Small intestine (tissue), 7 donors: ENCODE data around the gene TMEM259. TPM values are rescaled to one million over a fixed set of nuclear protein-coding genes. Genes with fewer than 3 reads are reported as not detected.

Experiments used
- DNase-seq, 2 donors: peaks; one replicate each; pipeline versions ENCODE4 v3.0.0 to v3.0.0-alpha.2; 2013
- FAIRE-seq: peaks from 2 replicates; lab custom pipeline; 2012; peaks lifted over from hg19 to GRCh38; lab: Jason Lieb, UNC
- H3K27ac ChIP-seq, 3 donors: one replicate each; pipeline ENCODE4 v1.5.1; 2013; ENCODE audit warnings: low read length in 2 of 3, mild to moderate bottlenecking in 2 of 3, control low read depth in 1 of 3, inconsistent platforms in 1 of 3, low read depth in 1 of 3, moderate library complexity in 1 of 3
- H3K27me3 ChIP-seq, 3 donors: one replicate each; pipeline ENCODE4 v1.6.1; 2013; ENCODE audit warnings: low read length in 3 of 3, inconsistent platforms in 1 of 3; ENCODE audit not compliant: control insufficient read depth in 3 of 3, insufficient read depth in 3 of 3
- H3K36me3 ChIP-seq, 3 donors: one replicate each; pipeline ENCODE4 v1.6.1; 2013; ENCODE audit warnings: low read length in 3 of 3, inconsistent platforms in 1 of 3, low read depth in 1 of 3, mild to moderate bottlenecking in 1 of 3, moderate library complexity in 1 of 3; ENCODE audit not compliant: control insufficient read depth in 3 of 3, insufficient read depth in 2 of 3
- H3K4me1 ChIP-seq, 3 donors: one replicate each; pipeline ENCODE4 v1.6.1; 2013; ENCODE audit warnings: low read length in 2 of 3, inconsistent platforms in 1 of 3, low read depth in 1 of 3, mild to moderate bottlenecking in 1 of 3, moderate library complexity in 1 of 3; ENCODE audit not compliant: control insufficient read depth in 3 of 3, insufficient read depth in 2 of 3
- H3K4me3 ChIP-seq, 3 donors: one replicate each; pipeline ENCODE4 v1.5.1; 2013; ENCODE audit warnings: low read length in 3 of 3, control low read depth in 1 of 3, inconsistent platforms in 1 of 3, low read depth in 1 of 3, mild to moderate bottlenecking in 1 of 3, moderate library complexity in 1 of 3
- H3K9me3 ChIP-seq, 2 donors: one replicate each; pipeline ENCODE4 v1.6.1; 2013; ENCODE audit warnings: low read depth in 1 of 2, low read length in 1 of 2; ENCODE audit not compliant: control insufficient read depth in 2 of 2, insufficient read depth in 1 of 2
- WGBS, 3 donors: extraction: QIAGEN DNeasy Blood & Tissue Kit; methylation state at CpG; one replicate each; pipeline ENCODE4 v1.1.7; 2013; 5-methylcytosine and 5-hydroxymethylcytosine counted together
- polyA plus RNA-seq, 4 donors: library from polyadenylated mRNA; stranded (reverse) in 3 of 4; unstranded in 1 of 4; fragments of 200-250 nt in 3 of 4; fragments of 120-200 nt in 1 of 4; gene quantifications; one replicate each; pipeline versions ENCODE4 v1.2.1 to v1.2.3, GENCODE V29; 2013
- donor health status: healthy with polysubstance abuse.
- donor health status: control.
- donor health status: control.
- donor health status: Bipolar disorder and iron deficiency.
- donor health status: healthy.

The TMEM259 gene
- polyA plus RNA-seq, 4 donors, result 123 to 313 (median 186) TPM

DNA sequence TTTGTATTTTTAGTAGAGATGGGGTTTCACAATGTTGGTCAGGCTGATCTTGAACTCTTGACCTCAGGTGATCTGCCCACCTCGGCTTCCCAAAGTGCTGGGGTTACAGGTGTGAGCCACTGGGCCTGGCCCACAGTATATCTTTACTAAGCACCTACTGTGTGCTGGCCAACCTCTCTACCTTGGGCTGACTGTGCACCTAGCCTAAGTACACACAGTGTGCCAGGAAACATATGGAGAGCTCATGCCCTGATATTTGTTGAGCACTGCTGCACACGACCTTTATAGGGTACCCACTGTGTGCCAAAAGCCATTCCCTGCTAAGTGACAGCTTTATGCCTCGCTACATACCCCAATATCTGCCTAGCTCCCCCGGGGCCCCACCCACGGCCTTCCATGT is 39.8 kb upstream of the TMEM259 start:
- H3K27ac ChIP-seq, result no peak overlapping the region
- H3K4me1 ChIP-seq, result peaks cover 0 to 15% (median 0%) of the 10 kb centered on the region in 3 donors
- DNase-seq (no peak), FAIRE-seq (no peak)
- peaks cover 0 to 5% (median 0%) of the 10 kb centered on the region in 3 donors for H3K36me3 ChIP-seq
- H3K4me3 ChIP-seq, result no peak overlapping the region
- 64 to 80% (median 76%) methylated on average over 5 of the region's 5 CpGs for WGBS, 3 donors
- peaks cover 0 to 24% (median 0%) of the 10 kb centered on the region in 3 donors for H3K27me3 ChIP-seq
- H3K9me3 ChIP-seq, result peaks cover 0 to 49% of the 10 kb centered on the region in 2 donors

DNA sequence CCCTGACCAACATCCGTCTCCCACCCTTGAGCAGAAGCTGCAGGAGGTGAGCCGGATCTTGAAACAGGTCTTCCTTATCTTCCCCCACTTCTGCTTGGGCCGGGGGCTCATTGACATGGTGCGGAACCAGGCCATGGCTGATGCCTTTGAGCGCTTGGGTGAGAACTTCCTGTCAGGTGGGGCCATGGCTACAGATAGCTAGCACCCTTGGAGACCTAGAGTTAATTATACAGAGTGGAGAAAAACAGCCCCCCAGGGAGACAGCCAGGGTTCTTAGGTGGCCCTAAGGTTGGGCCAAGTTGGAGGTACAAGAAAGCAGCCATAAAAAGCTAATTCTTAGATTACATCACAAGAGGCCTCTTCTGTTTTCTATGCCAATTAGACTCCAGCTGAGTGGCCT is 37.2 kb upstream of the TMEM259 start:
- Histone ChIP-seq H3K27me3 (no peaks in the 10 kb centered on the region), H3K4me3 (no peak overlapping the region), H3K9me3 (peaks cover 0 to 54% of the 10 kb centered on the region in 2 donors), H3K36me3 (peaks cover 0 to 5% (median 0%) of the 10 kb centered on the region in 3 donors), H3K4me1 (no peaks in the 10 kb centered on the region), H3K27ac (no peak overlapping the region)
- WGBS, 3 donors, result 89 to 93% (median 91%) methylated on average over 5 of the region's 5 CpGs
- DNase-seq (no peak), FAIRE-seq (no peak)

DNA sequence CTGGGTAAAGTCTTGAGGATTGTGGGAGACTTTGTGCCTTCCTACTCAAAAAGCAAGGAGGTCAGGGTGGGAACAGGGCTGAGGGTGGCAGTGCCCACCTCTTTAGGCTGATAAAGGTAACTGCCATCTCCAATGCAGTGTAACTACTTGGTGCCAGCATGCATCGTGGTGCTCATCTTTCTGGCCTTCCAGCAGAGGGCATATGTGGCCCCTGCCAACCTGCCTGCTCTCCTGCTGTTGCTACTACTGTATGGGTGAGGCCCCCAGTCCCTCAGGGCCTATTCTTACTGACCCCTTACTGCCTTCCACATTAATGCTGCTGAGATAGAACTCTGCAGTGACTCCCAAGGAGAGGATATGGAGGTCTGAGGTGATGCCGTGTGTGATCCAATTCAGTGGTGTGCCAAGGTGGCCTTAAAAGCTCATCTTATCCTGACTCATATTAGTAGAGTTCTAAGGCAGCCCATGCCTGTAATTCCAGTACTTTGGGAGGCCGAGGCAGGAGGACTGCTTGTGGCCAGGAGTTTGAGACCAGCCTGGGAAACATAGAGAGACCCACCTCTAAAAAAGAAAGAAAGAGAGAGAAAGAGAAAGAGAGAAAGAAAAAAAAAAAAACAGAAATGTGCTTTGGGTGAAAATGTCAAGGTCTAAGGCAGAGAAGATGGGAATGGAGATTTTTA is 36.4 kb upstream of the TMEM259 start:
- Histone ChIP-seq H3K9me3 (peaks cover 0 to 52% of the 10 kb centered on the region in 2 donors), H3K36me3 (peaks cover 0 to 5% (median 0%) of the 10 kb centered on the region in 3 donors), H3K4me3 (no peak overlapping the region), H3K27ac (no peak overlapping the region), H3K27me3 (no peaks in the 10 kb centered on the region), H3K4me1 (no peaks in the 10 kb centered on the region)
- FAIRE-seq, result no peak
- DNase-seq, result peak; percentile 61
- WGBS, 3 donors, result 28 to 45% (median 38%) methylated on average over 3 of the region's 3 CpGs

DNA sequence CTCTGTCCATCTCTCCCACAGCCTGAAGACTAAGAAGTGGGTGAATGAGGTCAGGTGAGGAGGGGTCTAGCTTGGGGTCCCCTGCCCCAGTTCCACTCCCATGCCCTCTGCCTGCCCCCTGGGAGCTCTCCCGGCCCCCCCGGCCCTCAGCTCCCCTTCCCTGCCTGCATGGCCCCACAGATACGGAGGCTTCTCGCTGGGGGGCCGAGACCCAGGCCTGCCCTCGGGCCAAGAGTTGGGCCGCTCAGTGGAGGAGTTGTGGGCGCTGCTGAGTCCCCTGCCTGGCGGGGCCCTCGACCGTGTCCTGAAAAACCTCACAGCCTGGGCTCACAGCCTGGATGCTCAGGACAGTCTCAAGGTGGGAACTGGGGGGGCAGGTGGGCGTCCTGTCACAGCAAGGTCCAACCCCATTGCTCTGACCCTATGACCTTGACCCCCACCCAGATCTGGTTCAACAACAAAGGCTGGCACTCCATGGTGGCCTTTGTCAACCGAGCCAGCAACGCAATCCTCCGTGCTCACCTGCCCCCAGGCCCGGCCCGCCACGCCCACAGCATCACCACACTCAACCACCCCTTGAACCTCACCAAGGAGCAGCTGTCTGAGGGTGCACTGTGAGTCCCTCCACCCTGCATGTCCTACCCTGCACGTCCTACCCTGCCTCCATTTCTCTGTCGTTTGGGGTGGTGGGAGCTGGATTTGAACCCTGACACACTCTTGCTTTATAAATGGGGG is 35.1 kb upstream of the TMEM259 start:
- no peak for FAIRE-seq

DNA sequence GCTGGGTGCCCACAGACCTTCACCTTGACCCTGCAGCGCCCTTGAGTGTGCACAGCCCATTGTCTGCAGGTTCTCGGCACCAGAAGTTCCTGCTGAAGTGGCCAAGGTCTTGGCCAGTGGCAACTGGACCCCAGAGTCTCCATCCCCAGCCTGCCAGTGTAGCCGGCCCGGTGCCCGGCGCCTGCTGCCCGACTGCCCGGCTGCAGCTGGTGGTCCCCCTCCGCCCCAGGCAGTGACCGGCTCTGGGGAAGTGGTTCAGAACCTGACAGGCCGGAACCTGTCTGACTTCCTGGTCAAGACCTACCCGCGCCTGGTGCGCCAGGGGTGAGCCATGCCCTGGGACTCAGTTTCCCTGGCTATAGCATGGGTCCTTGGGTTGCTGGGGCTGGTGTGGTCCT is 34.1 kb upstream of the TMEM259 start:
- 87 to 97% (median 90%) methylated on average over 14 of the region's 14 CpGs for WGBS, 3 donors
- Histone ChIP-seq H3K27me3 (no peaks in the 10 kb centered on the region), H3K4me1 (no peaks in the 10 kb centered on the region), H3K4me3 (no peak overlapping the region), H3K36me3 (peaks cover 0 to 5% (median 0%) of the 10 kb centered on the region in 3 donors), H3K27ac (no peak overlapping the region), H3K9me3 (peaks cover 0 to 58% of the 10 kb centered on the region in 2 donors)
- no peak for FAIRE-seq
- no peak for DNase-seq

More for the DNA sequence above, 35.1 kb upstream of the TMEM259 start:
- peaks cover 0 to 55% of the 10 kb centered on the region in 2 donors for H3K9me3 ChIP-seq
- no peaks in the 10 kb centered on the region for H3K27me3 ChIP-seq
- DNase-seq, result no peak
- H3K4me1 ChIP-seq, result no peaks in the 10 kb centered on the region
- H3K4me3 ChIP-seq, result no peak overlapping the region
- H3K36me3 ChIP-seq, result peaks cover 0 to 5% (median 0%) of the 10 kb centered on the region in 3 donors
- no peak overlapping the region for H3K27ac ChIP-seq
- WGBS, 3 donors, result 78 to 93% (median 85%) methylated on average over 17 to 20 of the region's 20 CpGs

DNA sequence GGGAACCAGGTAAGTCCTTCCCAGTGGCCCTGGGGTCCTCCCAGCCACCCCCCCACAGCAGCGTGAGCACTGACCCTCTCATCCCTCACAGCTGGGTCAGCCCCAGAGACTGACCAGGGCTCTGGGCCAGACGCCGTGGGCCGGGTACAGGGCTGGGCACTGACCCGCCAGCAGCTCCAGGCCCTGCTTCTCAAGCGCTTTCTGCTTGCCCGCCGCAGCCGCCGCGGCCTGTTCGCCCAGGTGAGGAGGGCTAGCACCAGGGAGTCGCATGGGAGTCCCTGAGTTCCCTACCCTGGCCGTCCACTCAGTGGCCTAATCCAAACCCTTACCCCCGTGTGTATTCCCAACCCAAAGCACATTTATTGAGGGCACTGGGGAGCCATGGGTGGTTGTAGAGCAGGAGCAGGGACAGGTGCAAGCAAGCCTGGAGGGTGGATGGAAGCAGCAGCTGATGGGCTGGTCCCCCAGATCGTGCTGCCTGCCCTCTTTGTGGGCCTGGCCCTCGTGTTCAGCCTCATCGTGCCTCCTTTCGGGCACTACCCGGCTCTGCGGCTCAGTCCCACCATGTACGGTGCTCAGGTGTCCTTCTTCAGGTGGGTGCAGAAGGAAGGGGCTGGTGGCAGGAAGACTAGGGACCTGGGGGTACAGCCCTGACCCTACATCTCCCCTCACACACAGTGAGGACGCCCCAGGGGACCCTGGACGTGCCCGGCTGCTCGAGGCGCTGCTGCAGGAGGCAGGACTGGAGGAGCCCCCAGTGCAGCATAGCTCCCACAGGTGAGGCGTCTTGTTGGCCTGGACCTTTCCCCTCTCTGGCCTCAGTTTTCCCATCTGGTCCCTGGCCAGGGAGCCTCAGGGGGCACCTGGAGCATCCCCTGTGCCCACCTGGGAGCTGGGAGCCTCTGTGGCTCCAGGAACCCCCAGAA is 33.4 kb upstream of the TMEM259 start:
- H3K27me3 ChIP-seq, result no peaks in the 10 kb centered on the region
- H3K4me3 ChIP-seq, result no peak overlapping the region
- no peak overlapping the region for H3K27ac ChIP-seq
- H3K36me3 ChIP-seq, result peaks cover 0 to 5% (median 0%) of the 10 kb centered on the region in 3 donors
- H3K9me3 ChIP-seq, result peaks cover 0 to 52% of the 10 kb centered on the region in 2 donors
- H3K4me1 ChIP-seq, result no peaks in the 10 kb centered on the region
- WGBS, 3 donors, result 84 to 91% (median 85%) methylated on average over 23 to 28 of the region's 28 CpGs
- FAIRE-seq (no peak), DNase-seq (no peak)

DNA sequence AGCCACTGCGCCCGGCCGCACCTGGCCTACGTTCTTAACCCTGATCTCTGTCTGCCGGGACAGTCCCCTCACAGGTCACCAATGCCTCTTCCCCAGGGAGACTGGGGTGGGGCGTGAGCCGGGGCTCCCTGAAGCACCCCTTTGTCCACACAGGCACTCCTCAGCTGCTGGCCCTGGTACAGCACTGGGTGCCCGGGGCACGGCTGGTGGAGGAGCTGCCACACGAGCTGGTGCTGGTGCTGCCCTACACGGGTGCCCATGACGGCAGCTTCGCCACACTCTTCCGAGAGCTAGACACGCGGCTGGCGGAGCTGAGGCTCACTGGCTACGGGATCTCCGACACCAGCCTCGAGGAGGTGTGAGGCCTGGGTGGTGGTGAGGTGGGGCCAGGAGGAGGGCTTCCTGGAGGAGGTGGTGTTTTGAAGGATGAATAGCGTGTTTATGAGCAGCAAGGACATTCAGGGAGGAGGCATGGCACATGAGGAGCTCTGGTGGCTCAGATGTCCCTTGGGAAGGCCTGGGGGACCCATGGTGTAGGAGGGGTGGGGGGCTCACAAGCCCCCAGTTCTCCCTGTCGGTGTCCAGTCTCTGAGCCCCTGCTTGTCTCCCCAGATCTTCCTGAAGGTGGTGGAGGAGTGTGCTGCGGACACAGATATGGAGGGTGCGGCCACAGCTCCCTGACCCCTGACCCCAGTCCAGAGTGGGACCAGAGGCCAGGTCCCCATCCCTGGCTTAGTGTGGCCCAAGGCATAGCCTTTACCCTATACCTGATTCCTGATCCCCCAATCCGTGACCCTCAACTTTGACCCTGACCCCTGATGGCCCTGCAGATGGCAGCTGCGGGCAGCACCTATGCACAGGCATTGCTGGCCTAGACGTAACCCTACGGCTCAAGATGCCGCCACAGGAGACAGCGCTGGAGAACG is 32.5 kb upstream of the TMEM259 start:
- Histone ChIP-seq H3K9me3 (peaks cover 0 to 46% of the 10 kb centered on the region in 2 donors), H3K27ac (peak overlapping the region in 1 of 3 donors; percentile 4), H3K4me3 (no peak overlapping the region), H3K27me3 (no peaks in the 10 kb centered on the region), H3K4me1 (no peaks in the 10 kb centered on the region), H3K36me3 (peaks cover 0 to 5% (median 0%) of the 10 kb centered on the region in 3 donors)
- FAIRE-seq (no peak), DNase-seq (no peak)
- WGBS, 3 donors, result 51 to 84% (median 73%) methylated on average over 29 to 31 of the region's 31 CpGs
